Endothelial cell of umbilical vein (primary cell): ENCODE data around the gene TMEM87B. TPM values are rescaled to one million over a fixed set of nuclear protein-coding genes. Genes with fewer than 3 reads are reported as not detected.

Source experiments
- BruUV-seq: library from RNA; stranded (reverse); fragments of 400-500 nt; replicated peaks from 2 replicates; lab custom pipeline; 2021; lab: Mats Ljungman, UMichigan
- CTCF ChIA-PET: fragments of 300-600, 350-600 bp; sonication (Branson Sonifier 250); formaldehyde crosslinking; loops from one replicate; lab custom pipeline; 2021; ENCODE audit warnings: antibody characterized with exemption, inconsistent platforms; lab: Charles Lee
- POLR2A ChIA-PET: fragments of 300-600, 350-600 bp; sonication (Branson Sonifier 250); formaldehyde crosslinking; loops from one replicate; lab custom pipeline; 2021; ENCODE audit warnings: antibody characterized with exemption, inconsistent platforms; lab: Charles Lee
- DNase-seq: peaks from one replicate; pipeline ENCODE4 v3.0.0-alpha.2; 2011; ENCODE audit warnings: low read depth, low spot score
- FAIRE-seq: peaks from 2 replicates; lab custom pipeline; 2011; peaks lifted over from hg19 to GRCh38; lab: Jason Lieb, UNC
- H2AFZ ChIP-seq: 2 replicates; pipeline ENCODE4 v1.6.0; 2012; ENCODE audit warnings: low read depth, low read length, control low read depth, inconsistent platforms
- H3K27ac ChIP-seq: 2 replicates; pipeline ENCODE4 v1.5.1; 2011; ENCODE audit warnings: low read depth, mild to moderate bottlenecking, control low read depth, low read length, moderate library complexity; ENCODE audit not compliant: insufficient read depth
- H3K27me3 ChIP-seq, 2 experiments: 2 replicates each; pipeline versions ENCODE4 v1.6.0 to v1.6.1; 2011; ENCODE audit warnings: low read length in 2 of 2, mixed read lengths in 1 of 2; ENCODE audit not compliant: control insufficient read depth in 2 of 2, insufficient read depth in 2 of 2
- H3K36me3 ChIP-seq, 2 experiments: 2 replicates in 1 of 2; 3 replicates in 1 of 2; pipeline ENCODE4 v1.5.1; 2011; ENCODE audit warnings: low read length in 2 of 2, mild to moderate bottlenecking in 1 of 2, moderate library complexity in 1 of 2; ENCODE audit not compliant: control insufficient read depth in 2 of 2, insufficient read depth in 2 of 2; ENCODE audit errors: extremely low read depth in 1 of 2
- H3K4me1 ChIP-seq: 3 replicates; pipeline ENCODE4 v1.5.1; 2011; ENCODE audit warnings: mild to moderate bottlenecking, low read length; ENCODE audit not compliant: control insufficient read depth, insufficient read depth; ENCODE audit errors: extremely low read depth
- H3K4me2 ChIP-seq: 2 replicates; pipeline ENCODE4 v1.6.1; 2011; ENCODE audit warnings: low read length, control low read depth, mixed read lengths; ENCODE audit not compliant: insufficient read depth
- H3K4me3 ChIP-seq, 3 experiments: fragments of 200-600 bp in 1 of 3; sonication (generic), shearing (Covaris generic) in 1 of 3; replicated peaks in 1 of 3; 2 replicates each; pipeline ENCODE4 v1.5.1; 2011 to 2016; ENCODE audit warnings: control low read depth in 3 of 3, low read length in 3 of 3, mild to moderate bottlenecking in 2 of 3, inconsistent platforms in 1 of 3, low read depth in 1 of 3, moderate library complexity in 1 of 3; ENCODE audit not compliant: insufficient read depth in 1 of 3
- H3K79me2 ChIP-seq: 2 replicates; pipeline ENCODE4 v1.6.0; 2012; ENCODE audit warnings: low read length, inconsistent platforms; ENCODE audit not compliant: control insufficient read depth, insufficient read depth
- H3K9ac ChIP-seq: replicated peaks from 2 replicates; pipeline ENCODE3; 2011; ENCODE audit warnings: low read length, control low read depth; ENCODE audit not compliant: insufficient read depth; ENCODE audit errors: extremely low read depth
- H3K9me1 ChIP-seq: replicated peaks from 3 replicates; pipeline ENCODE4 v1.6.0; 2011; ENCODE audit warnings: mild to moderate bottlenecking, low read length; ENCODE audit not compliant: control insufficient read depth, insufficient read depth; ENCODE audit errors: extremely low read depth
- H3K9me3 ChIP-seq: replicated peaks from 2 replicates; pipeline ENCODE4 v1.5.1; 2012; ENCODE audit warnings: low read length, inconsistent platforms; ENCODE audit not compliant: control insufficient read depth, insufficient read depth
- H4K20me1 ChIP-seq: replicated peaks from 2 replicates; pipeline ENCODE3; 2011; ENCODE audit warnings: mild to moderate bottlenecking, low read length; ENCODE audit not compliant: control insufficient read depth, insufficient read depth; ENCODE audit errors: extremely low read depth
- CTCF ChIP-seq, 2 donors: IDR thresholded peaks; 1 replicate in 1 of 2; 2 replicates in 1 of 2; pipeline ENCODE4 v1.5.1; 2011; ENCODE audit warnings: low read length in 2 of 2, mild to moderate bottlenecking in 2 of 2, moderate library complexity in 2 of 2, control low read depth in 1 of 2, inconsistent platforms in 1 of 2, low read depth in 1 of 2; ENCODE audit not compliant: insufficient read depth in 1 of 2; ENCODE audit errors: extremely low read depth in 1 of 2
- EZH2 ChIP-seq: IDR thresholded peaks from 2 replicates; pipeline ENCODE4 v1.6.1; 2012; ENCODE audit warnings: borderline replicate concordance, low read depth, mild to moderate bottlenecking, moderate library complexity, low read length, inconsistent platforms; ENCODE audit not compliant: severe bottlenecking
- FOS ChIP-seq: IDR thresholded peaks from 2 replicates; pipeline ENCODE4 v1.6.1; 2011; ENCODE audit warnings: mild to moderate bottlenecking, low read length, moderate library complexity, borderline replicate concordance; ENCODE audit not compliant: insufficient read depth
- GATA2 ChIP-seq: IDR thresholded peaks from 2 replicates; pipeline ENCODE4 v1.7.0; 2011; ENCODE audit warnings: low read depth, mild to moderate bottlenecking, moderate library complexity, mixed read lengths, low read length; ENCODE audit not compliant: insufficient read length, insufficient read depth
- JUN ChIP-seq: IDR thresholded peaks from 2 replicates; pipeline ENCODE4 v1.6.1; 2011; ENCODE audit warnings: borderline replicate concordance, low read depth; ENCODE audit not compliant: insufficient read length, insufficient read depth
- MYC ChIP-seq: IDR thresholded peaks from one replicate; pipeline ENCODE4 v1.6.1; 2011; ENCODE audit warnings: mild to moderate bottlenecking, low read depth, low read length
- POLR2A ChIP-seq: IDR thresholded peaks from 2 replicates; pipeline ENCODE4 v1.6.1; 2012; ENCODE audit warnings: low read depth, mild to moderate bottlenecking, control low read depth, low read length
- POLR2AphosphoS5 ChIP-seq: IDR thresholded peaks from 2 replicates; pipeline ENCODE4 v1.6.1; 2012; ENCODE audit warnings: low read depth, mild to moderate bottlenecking, control low read depth, low read length, moderate library complexity; ENCODE audit not compliant: insufficient read depth
- dilution Hi-C: fragments of 300-500 bp; cut with MboI; formaldehyde crosslinking; loops from one replicate; pipeline ENCODE4 v1.15.0; 2019; ENCODE audit warnings: low sequenced_read_pairs; ENCODE audit not compliant: extremely low pct_ligation_motif_present
- intact Hi-C: fragments of 100-400 bp; cut with micrococcal nuclease; formaldehyde crosslinking; loops from one replicate; pipeline ENCODE4 v1.10.0; 2022
- polyA plus RNA-seq, 4 experiments: library from polyadenylated mRNA; depleted of rRNA in 3 of 4; stranded (reverse) in 3 of 4; unstranded in 1 of 4; fragments of >200 nt; gene quantifications; 2 replicates each; pipeline versions ENCODE4 v1.2.1 to v1.2.3, GENCODE V29; 2011 to 2012; ENCODE audit warnings: missing spikeins in 1 of 4
- total RNA-seq: library from RNA; stranded (reverse); gene quantifications from 2 replicates; pipeline ENCODE4 v1.2.3, GENCODE V29; 2021
- TF ChIP-seq, protein P1 (sequence below): IDR thresholded peaks from 2 replicates; pipeline ENCODE4 v1.6.1; 2011; ENCODE audit not compliant: insufficient read depth, insufficient read length

Gene TMEM87B
- total and polyA plus RNA-seq, 2 donors (not counting 3 experiments of a cell fraction or from before 2014, with no cell fraction given), result 17.6 to 21.5 TPM

DNA sequence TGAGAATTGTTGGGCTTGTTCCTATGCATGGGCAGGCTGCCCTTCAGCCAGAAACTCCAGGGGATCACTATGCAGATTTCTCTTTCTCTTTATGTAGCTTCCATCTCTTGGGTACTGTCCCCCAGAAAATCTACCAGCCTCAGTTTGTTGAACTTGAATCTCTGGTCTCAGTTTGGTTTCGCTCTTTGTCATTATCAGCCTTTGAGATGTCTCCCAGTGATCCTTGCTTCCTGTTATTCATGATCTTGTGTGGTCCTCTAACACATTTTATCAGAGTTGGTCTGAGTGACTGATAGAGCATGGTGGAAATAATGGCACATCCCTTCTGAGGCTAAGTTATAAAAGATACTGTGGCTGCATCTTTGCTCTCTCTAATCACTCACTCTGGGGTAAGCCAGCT, 7.8 kb downstream of the TMEM87B start:
- intact Hi-C loops, result no loop called here
- H2AFZ ChIP-seq, result no peak overlapping the region
- no peaks in the 10 kb centered on the region for H3K27me3 ChIP-seq
- no peak overlapping the region for H3K9ac ChIP-seq
- BruUV-seq, result no TSS peak
- H3K79me2 ChIP-seq, result peaks cover 29% of the 10 kb centered on the region
- peaks cover 9 to 14% of the 10 kb centered on the region in 2 experiments for H3K36me3 ChIP-seq
- ChIA-PET POLR2A (no interaction called here), CTCF (interaction anchor here (2.0 kb wide), 1 partner anchor 13 kb away, joined by 7 read pairs; no protein-coding TSS in a partner anchor)
- peaks cover 43% of the 10 kb centered on the region for H3K4me1 ChIP-seq
- no peak for TF ChIP-seq POLR2AphosphoS5
- TF ChIP-seq, protein P1, sequence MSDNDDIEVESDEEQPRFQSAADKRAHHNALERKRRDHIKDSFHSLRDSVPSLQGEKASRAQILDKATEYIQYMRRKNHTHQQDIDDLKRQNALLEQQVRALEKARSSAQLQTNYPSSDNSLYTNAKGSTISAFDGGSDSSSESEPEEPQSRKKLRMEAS, result no peak
- no peak for TF ChIP-seq EZH2
- TF ChIP-seq JUN, result no peak
- TF ChIP-seq GATA2, result no peak
- TF ChIP-seq FOS, result no peak
- no peak for TF ChIP-seq MYC
- no peak for TF ChIP-seq POLR2A
- no peak for TF ChIP-seq CTCF (IDR thresholded peaks at IDR 0.05; ENCODE audit: extremely low read depth in 1 of 2, insufficient read depth in 1 of 2, low read depth in 1 of 2, low read length in 2 of 2)
- no peak overlapping the region for H3K4me2 ChIP-seq
- dilution Hi-C loops, result no loop called here
- no peaks in the 10 kb centered on the region for H3K9me1 ChIP-seq
- FAIRE-seq (no peak), DNase-seq (no peak)
- no peak overlapping the region for H3K27ac ChIP-seq
- no peaks in the 10 kb centered on the region for H4K20me1 ChIP-seq
- H3K4me3 ChIP-seq, result no peak overlapping the region
- H3K9me3 ChIP-seq, result no peaks in the 10 kb centered on the region
